Endothelial cell of umbilical vein (primary cell): ENCODE measurements around the gene RIMBP3C.
"Not testable (repeated sequence)": the region's sequence is repeated elsewhere in the genome, so short reads cannot be mapped to it uniquely, and the experiment has no call there.

Experiments used
- FOS ChIP-seq: IDR thresholded peaks from 2 replicates; pipeline ENCODE4 v1.6.1; 2011; ENCODE audit warnings: mild to moderate bottlenecking, low read length, moderate library complexity, borderline replicate concordance; ENCODE audit not compliant: insufficient read depth
- JUN ChIP-seq: IDR thresholded peaks from 2 replicates; pipeline ENCODE4 v1.6.1; 2011; ENCODE audit warnings: borderline replicate concordance, low read depth; ENCODE audit not compliant: insufficient read length, insufficient read depth
- POLR2AphosphoS5 ChIP-seq: IDR thresholded peaks from 2 replicates; pipeline ENCODE4 v1.6.1; 2012; ENCODE audit warnings: low read depth, mild to moderate bottlenecking, control low read depth, low read length, moderate library complexity; ENCODE audit not compliant: insufficient read depth

- TF ChIP-seq POLR2AphosphoS5, JUN, FOS: not testable (repeated sequence)
Observed at GRCh38 chr22:21559345-21560125, 8.3 kb upstream of the RIMBP3C start.
